GM12878 (cell line): ENCODE measurements around the gene F11. TPM values are rescaled to one million over a fixed set of nuclear protein-coding genes. Genes with fewer than 3 reads are reported as not detected.

ENCODE experiments used
- ATAC-seq: fragments of 200-7000 bp; cut with Tn5 transposase; 3 replicates; pipeline ENCODE4 v1.9.1; 2020; ENCODE audit warnings: mild to moderate bottlenecking, moderate library complexity
- BruUV-seq: library from RNA; stranded (reverse); fragments of 400-500 nt; replicated peaks from 2 replicates; lab custom pipeline; 2021; lab: Mats Ljungman, UMichigan
- CTCF ChIA-PET: fragments of 300-600 bp; sonication (Branson Sonifier 250); formaldehyde crosslinking; extraction: SDS; loops from one replicate; lab custom pipeline; 2021; ENCODE audit warnings: inconsistent platforms; lab: Yijun Ruan, JAX
- POLR2A ChIA-PET: fragments of 350-600 bp; formaldehyde crosslinking; extraction: SDS; loops from one replicate; lab custom pipeline; 2021; ENCODE audit warnings: inconsistent platforms; lab: Charles Lee
- RAD21 ChIA-PET: fragments of 300-600 bp; sonication (Branson Sonifier 250); formaldehyde crosslinking; loops from one replicate; lab custom pipeline; 2023; ENCODE audit warnings: antibody characterized with exemption; ENCODE audit not compliant: unreplicated experiment; lab: Charles Lee
- SMC1A ChIA-PET: fragments of 300-600 bp; sonication (Branson Sonifier 250); formaldehyde crosslinking; loops from one replicate; lab custom pipeline; 2023; ENCODE audit not compliant: unreplicated experiment, uncharacterized antibody; lab: Charles Lee
- DNase-seq: peaks from one replicate; pipeline ENCODE4 v3.0.0-alpha.2; 2011; ENCODE audit warnings: low read depth, low spot score
- FAIRE-seq: peaks from 3 replicates; lab custom pipeline; 2011; peaks lifted over from hg19 to GRCh38; lab: Jason Lieb, UNC
- H2AFZ ChIP-seq: 2 replicates; pipeline ENCODE4 v1.6.0; 2011; ENCODE audit warnings: low read depth, low read length, control low read depth; ENCODE audit not compliant: control insufficient read depth
- H3K27ac ChIP-seq: 2 replicates; pipeline ENCODE4 v1.5.1; 2011; ENCODE audit warnings: control low read depth; ENCODE audit not compliant: control insufficient read depth, insufficient read depth
- H3K27me3 ChIP-seq, 2 experiments: replicated peaks in 1 of 2; 2 replicates each; pipeline versions ENCODE4 v1.6.0 to v1.6.1; 2011; ENCODE audit warnings: low read length in 1 of 2; ENCODE audit not compliant: control insufficient read depth in 2 of 2, insufficient read depth in 2 of 2
- H3K36me3 ChIP-seq, 2 experiments: 2 replicates each; pipeline ENCODE4 v1.5.1; 2011; ENCODE audit warnings: low read length in 1 of 2; ENCODE audit not compliant: control insufficient read depth in 2 of 2, insufficient read depth in 2 of 2
- H3K4me1 ChIP-seq: 2 replicates; pipeline ENCODE4 v1.6.1; 2011; ENCODE audit warnings: mild to moderate bottlenecking, low read length, moderate library complexity, mixed read lengths; ENCODE audit not compliant: control insufficient read depth, insufficient read depth
- H3K4me2 ChIP-seq: 2 replicates; pipeline ENCODE4 v1.6.0; 2011; ENCODE audit warnings: control low read depth; ENCODE audit not compliant: control insufficient read depth, insufficient read depth
- H3K4me3 ChIP-seq: fragments of 200-600 bp; sonication (generic); 2 replicates; pipeline ENCODE4 v1.5.1; 2016
- H3K79me2 ChIP-seq: 2 replicates; pipeline ENCODE4 v1.6.0; 2011; ENCODE audit warnings: low read length; ENCODE audit not compliant: control insufficient read depth, insufficient read depth
- H3K9ac ChIP-seq: 2 replicates; pipeline ENCODE4 v1.8.0; 2011; ENCODE audit warnings: low read length, control low read depth, mixed read lengths; ENCODE audit not compliant: control insufficient read depth, insufficient read depth
- H3K9me3 ChIP-seq: replicated peaks from 3 replicates; pipeline ENCODE4 v1.5.1; 2011; ENCODE audit warnings: mild to moderate bottlenecking, low read length; ENCODE audit not compliant: control insufficient read depth, insufficient read depth
- H4K20me1 ChIP-seq: 2 replicates; pipeline ENCODE4 v1.6.0; 2011; ENCODE audit not compliant: control insufficient read depth, insufficient read depth
- BCL3 ChIP-seq: IDR thresholded peaks from 2 replicates; pipeline ENCODE4 v1.6.1; 2011; ENCODE audit warnings: borderline replicate concordance, low read depth, mild to moderate bottlenecking, moderate library complexity, low read length; ENCODE audit not compliant: insufficient read depth, poor library complexity, severe bottlenecking
- HCFC1 ChIP-seq: fragments of 150-350 bp; IDR thresholded peaks from 2 replicates; pipeline ENCODE4 v1.6.1; 2014; ENCODE audit warnings: low read length
- RAD21 ChIP-seq: IDR thresholded peaks from 2 replicates; pipeline ENCODE4 v1.6.1; 2011; ENCODE audit warnings: mild to moderate bottlenecking, low read depth, low read length, moderate library complexity; ENCODE audit not compliant: insufficient read depth
- RUNX3 ChIP-seq: IDR thresholded peaks from 2 replicates; pipeline ENCODE4 v1.6.1; 2012; ENCODE audit warnings: low read length, inconsistent platforms
- SPI1 ChIP-seq: IDR thresholded peaks from 2 replicates; pipeline ENCODE4 v1.6.1; 2011; ENCODE audit warnings: low read depth, mild to moderate bottlenecking, low read length, moderate library complexity, borderline replicate concordance; ENCODE audit not compliant: insufficient read depth
- SUPT20H ChIP-seq: IDR thresholded peaks from 2 replicates; pipeline ENCODE4 v1.6.1; 2011; ENCODE audit warnings: low read depth, mild to moderate bottlenecking, low read length, moderate library complexity, borderline replicate concordance; ENCODE audit not compliant: control insufficient read depth
- ZSCAN29 ChIP-seq: fragments of 450-650 bp; IDR thresholded peaks from 2 replicates; pipeline ENCODE4 v1.6.1; 2017; ENCODE audit warnings: mild to moderate bottlenecking, moderate library complexity
- WGBS: methylation state at CpG from one replicate; pipeline ENCODE4 v1.1.6; 2016; ENCODE audit warnings: low lambda C conversion rate; ENCODE audit not compliant: insufficient replicate concordance, insufficient coverage; ENCODE audit errors: missing lambda C conversion rate; 5-methylcytosine and 5-hydroxymethylcytosine counted together
- in situ Hi-C: fragments of 300-500 bp; cut with MboI; formaldehyde crosslinking; loops from 9 replicates; pipeline ENCODE4 v1.14.3; 2018; ENCODE audit warnings: mixed read lengths
- intact Hi-C: fragments of 100-400 bp; cut with micrococcal nuclease; formaldehyde crosslinking; loops from one replicate; pipeline ENCODE4 v1.14.2; 2022; ENCODE audit not compliant: unreplicated experiment
- polyA plus RNA-seq, 11 experiments: library from polyadenylated mRNA; depleted of rRNA in 4 of 11; unstranded in 6 of 11; stranded (reverse) in 5 of 11; fragments of >200 nt; fragmentation: Nextera tagmentation in 4 of 11; fragmentation: Illumina TruSeq in 1 of 11; extraction: Ambion mirVana in 4 of 11; extraction: Trizol in 1 of 11; gene quantifications; 1 replicate in 1 of 11; 2 replicates in 10 of 11; pipeline versions ENCODE4 v1.2.1 to v1.2.3, GENCODE V29; 2011 to 2016; ENCODE audit warnings: inconsistent platforms in 2 of 11, missing spikeins in 2 of 11, low read depth in 1 of 11
- total RNA-seq, 4 experiments: library from RNA; depleted of rRNA in 3 of 4; stranded (reverse); fragments of >200 nt in 3 of 4; fragmentation: Illumina TruSeq in 1 of 4; extraction: Trizol in 1 of 4; gene quantifications; 2 replicates each; pipeline versions ENCODE4 v1.2.1 to v1.2.3, GENCODE V29; 2013 to 2021
- TF ChIP-seq, protein P1 (sequence below): fragments of 450-650 bp; conservative IDR thresholded peaks from 2 replicates; pipeline ENCODE4 v1.6.1; 2017; ENCODE audit warnings: mild to moderate bottlenecking, moderate library complexity

The F11 gene
- total and polyA plus RNA-seq, 10 of the 15 experiments (the other 5 are each of a cell fraction or from before 2014, with no cell fraction given) = not detected

DNA sequence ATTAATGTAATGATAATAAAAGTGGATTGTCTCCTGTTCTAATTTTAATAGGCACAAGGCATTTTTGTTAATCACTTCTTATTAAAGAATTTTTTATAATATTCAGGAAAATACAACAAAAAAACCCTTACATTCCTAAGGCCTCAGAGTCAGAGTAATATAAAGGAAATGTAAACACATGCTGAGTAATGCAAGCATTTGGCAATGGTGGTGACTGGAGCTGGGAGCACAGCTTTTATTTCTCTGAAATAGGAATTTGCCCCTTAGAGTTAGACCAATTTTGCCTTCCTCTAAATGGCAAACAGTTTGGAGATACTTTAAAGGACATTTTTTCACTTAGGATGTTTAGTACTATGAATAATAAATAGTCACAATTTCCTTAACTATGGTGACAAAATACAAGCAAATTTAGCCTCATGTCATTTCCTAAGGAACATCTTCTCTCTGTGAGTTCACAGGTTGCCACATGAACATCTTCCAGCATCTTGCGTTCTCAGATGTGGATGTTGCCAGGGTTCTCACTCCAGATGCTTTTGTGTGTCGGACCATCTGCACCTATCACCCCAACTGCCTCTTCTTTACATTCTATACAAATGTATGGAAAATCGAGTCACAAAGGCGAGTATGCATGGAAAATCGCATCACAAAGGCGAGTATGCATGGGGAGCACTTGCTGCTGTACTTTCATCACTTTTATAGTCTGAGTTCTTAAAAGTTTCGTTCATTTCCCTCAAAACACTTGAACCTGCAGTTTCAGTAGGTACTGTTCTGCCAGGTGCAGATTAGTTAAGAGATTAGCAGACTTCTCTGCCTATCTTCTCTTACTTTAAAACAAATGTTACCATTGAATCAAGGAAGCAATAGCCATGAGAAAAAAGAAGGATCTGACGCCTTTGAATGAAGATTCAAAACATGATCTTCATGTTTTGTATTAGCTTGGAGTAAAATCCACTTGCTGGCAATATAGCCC is 15.9 kb upstream of the F11 start:
- Histone ChIP-seq H2AFZ (no peak overlapping the region), H3K27me3 (no peaks in the 10 kb centered on the region; a peak in 1 of 4 replicates), H4K20me1 (no peaks in the 10 kb centered on the region), H3K36me3 (no peaks in the 10 kb centered on the region), H3K9ac (no peak overlapping the region), H3K79me2 (no peaks in the 10 kb centered on the region), H3K4me2 (no peak overlapping the region), H3K9me3 (no peaks in the 10 kb centered on the region), H3K4me1 (no peaks in the 10 kb centered on the region), H3K4me3 (no peak overlapping the region), H3K27ac (no peak overlapping the region)
- intact Hi-C loops = no loop called here
- in situ Hi-C loops = no loop called here
- POLR2A ChIA-PET = no interaction called here
- ATAC-seq = no peak
- SMC1A ChIA-PET = no interaction called here
- CTCF ChIA-PET = interaction anchor here (0.6 kb wide), 1 partner anchor 108 kb away, joined by 3 read pairs; no protein-coding TSS in a partner anchor
- TF ChIP-seq BCL3 (no peak), RAD21 (no peak), SUPT20H (no peak), RUNX3 (no peak), ZSCAN29 (no peak), SPI1 (no peak), HCFC1 (no peak)
- TF ChIP-seq, protein P1, sequence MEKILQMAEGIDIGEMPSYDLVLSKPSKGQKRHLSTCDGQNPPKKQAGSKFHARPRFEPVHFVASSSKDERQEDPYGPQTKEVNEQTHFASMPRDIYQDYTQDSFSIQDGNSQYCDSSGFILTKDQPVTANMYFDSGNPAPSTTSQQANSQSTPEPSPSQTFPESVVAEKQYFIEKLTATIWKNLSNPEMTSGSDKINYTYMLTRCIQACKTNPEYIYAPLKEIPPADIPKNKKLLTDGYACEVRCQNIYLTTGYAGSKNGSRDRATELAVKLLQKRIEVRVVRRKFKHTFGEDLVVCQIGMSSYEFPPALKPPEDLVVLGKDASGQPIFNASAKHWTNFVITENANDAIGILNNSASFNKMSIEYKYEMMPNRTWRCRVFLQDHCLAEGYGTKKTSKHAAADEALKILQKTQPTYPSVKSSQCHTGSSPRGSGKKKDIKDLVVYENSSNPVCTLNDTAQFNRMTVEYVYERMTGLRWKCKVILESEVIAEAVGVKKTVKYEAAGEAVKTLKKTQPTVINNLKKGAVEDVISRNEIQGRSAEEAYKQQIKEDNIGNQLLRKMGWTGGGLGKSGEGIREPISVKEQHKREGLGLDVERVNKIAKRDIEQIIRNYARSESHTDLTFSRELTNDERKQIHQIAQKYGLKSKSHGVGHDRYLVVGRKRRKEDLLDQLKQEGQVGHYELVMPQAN = no peak
- no peak for DNase-seq
- FAIRE-seq = no peak
- WGBS = 31% methylated on average over 8 of the region's 8 CpGs
- RAD21 ChIA-PET = no interaction called here
- BruUV-seq = no TSS peak
